SK-N-SH (cell line): ENCODE results near the gene TANK. TPM values are rescaled to one million over a fixed set of nuclear protein-coding genes. Genes with fewer than 3 reads are reported as not detected.

ENCODE experiments used
- CTCF ChIA-PET: fragments of 300-600, 350-600 bp; formaldehyde crosslinking; extraction: SDS; loops from one replicate; lab custom pipeline; 2021; lab: Yijun Ruan, JAX
- POLR2A ChIA-PET: fragments of 350-600 bp; sonication (Branson Sonifier 250); formaldehyde crosslinking; extraction: SDS; loops from one replicate; lab custom pipeline; 2020; ENCODE audit warnings: antibody characterized with exemption, inconsistent platforms; lab: Yijun Ruan, JAX
- DNase-seq: peaks from one replicate; pipeline ENCODE4 v3.0.0; 2012
- H2AFZ ChIP-seq: fragments of 200-600 bp; sonication (generic); 2 replicates; pipeline ENCODE4 v1.8.1; 2016; ENCODE audit warnings: antibody characterized with exemption, mild to moderate bottlenecking, low read depth
- H3F3A ChIP-seq: fragments of 200-600 bp; sonication (generic); replicated peaks from 2 replicates; pipeline ENCODE3; 2016; ENCODE audit warnings: antibody characterized with exemption, mild to moderate bottlenecking; ENCODE audit not compliant: insufficient read depth
- H3K27ac ChIP-seq, 2 experiments: fragments of 200-500 bp in 1 of 2; fragments of 200-600 bp in 1 of 2; sonication (Bioruptor generic) in 1 of 2; sonication (generic), shearing (Covaris generic) in 1 of 2; 2 replicates each; pipeline versions ENCODE4 v1.5.1 to v1.6.1; 2014 to 2016; ENCODE audit warnings: low read depth in 2 of 2, inconsistent platforms in 1 of 2, low read length in 1 of 2, mild to moderate bottlenecking in 1 of 2, mixed read lengths in 1 of 2
- H3K27me3 ChIP-seq: fragments of 200-600 bp; sonication (generic), shearing (Covaris generic); 2 replicates; pipeline ENCODE4 v1.6.1; 2016; ENCODE audit warnings: mixed run types; ENCODE audit not compliant: insufficient read depth
- H3K36me3 ChIP-seq, 2 experiments: fragments of 200-500 bp in 1 of 2; fragments of 200-600 bp in 1 of 2; sonication (Bioruptor generic) in 1 of 2; sonication (generic) in 1 of 2; replicated peaks in 1 of 2; 2 replicates each; pipeline versions ENCODE3 to v1.5.1; 2014 to 2016; ENCODE audit warnings: low read length in 1 of 2, mild to moderate bottlenecking in 1 of 2; ENCODE audit not compliant: insufficient read depth in 2 of 2, control insufficient read depth in 1 of 2
- H3K4me1 ChIP-seq, 2 experiments: fragments of 200-500 bp in 1 of 2; fragments of 200-600 bp in 1 of 2; sonication (Bioruptor generic) in 1 of 2; sonication (generic), shearing (Covaris generic) in 1 of 2; 2 replicates each; pipeline versions ENCODE4 v1.5.1 to v1.6.1; 2014 to 2016; ENCODE audit warnings: low read depth in 1 of 2, low read length in 1 of 2, mixed run types in 1 of 2; ENCODE audit not compliant: insufficient read depth in 2 of 2, control insufficient read depth in 1 of 2
- H3K4me2 ChIP-seq: fragments of 200-600 bp; sonication (generic), shearing (Covaris generic); 2 replicates; pipeline ENCODE4 v1.6.1; 2017; ENCODE audit warnings: mixed run types
- H3K4me3 ChIP-seq, 2 experiments: fragments of 200-500 bp in 1 of 2; fragments of 200-600 bp in 1 of 2; sonication (Bioruptor generic) in 1 of 2; sonication (generic), shearing (Covaris generic) in 1 of 2; 2 replicates each; pipeline versions ENCODE4 v1.5.1 to v1.8.1; 2014 to 2016; ENCODE audit warnings: low read depth in 2 of 2, inconsistent platforms in 1 of 2, low read length in 1 of 2, mild to moderate bottlenecking in 1 of 2, mixed read lengths in 1 of 2, moderate library complexity in 1 of 2
- H3K79me2 ChIP-seq: fragments of 200-600 bp; sonication (generic); 2 replicates; pipeline ENCODE4 v1.8.1; 2017; ENCODE audit warnings: mild to moderate bottlenecking; ENCODE audit not compliant: insufficient read depth
- H3K9ac ChIP-seq: fragments of 200-600 bp; sonication (generic); 2 replicates; pipeline ENCODE4 v1.6.1; 2017; ENCODE audit warnings: mixed run types
- H3K9me2 ChIP-seq: fragments of 200-600 bp; sonication (generic); 2 replicates; pipeline ENCODE4 v1.6.1; 2017; ENCODE audit warnings: mixed run types
- H3K9me3 ChIP-seq: fragments of 200-600 bp; sonication (generic); 2 replicates; pipeline ENCODE4 v1.6.1; 2017; ENCODE audit warnings: mixed run types, mild to moderate bottlenecking, moderate library complexity
- H4K20me1 ChIP-seq: fragments of 200-600 bp; sonication (generic); 2 replicates; pipeline ENCODE4 v1.6.1; 2017; ENCODE audit warnings: mild to moderate bottlenecking, mixed run types; ENCODE audit not compliant: insufficient read depth
- CTCF ChIP-seq: fragments of 200-600 bp; sonication (generic); IDR thresholded peaks from 2 replicates; pipeline ENCODE4 v1.6.1; 2017; ENCODE audit warnings: antibody characterized with exemption, mild to moderate bottlenecking, moderate library complexity
- IRF3 ChIP-seq: fragments of 150-350 bp; IDR thresholded peaks from 2 replicates; pipeline ENCODE4 v1.6.1; 2016; ENCODE audit warnings: mild to moderate bottlenecking, low read depth, low read length
- NFIC ChIP-seq: IDR thresholded peaks from 2 replicates; pipeline ENCODE4 v1.4.0; 2012; ENCODE audit warnings: borderline replicate concordance
- NRF1 ChIP-seq: IDR thresholded peaks from 2 replicates; pipeline ENCODE4 v1.6.1; 2012; ENCODE audit warnings: low read depth, mild to moderate bottlenecking, low read length
- PBX3 ChIP-seq: IDR thresholded peaks from 2 replicates; pipeline ENCODE4; 2012
- POLR2AphosphoS5 ChIP-seq: IDR thresholded peaks from 2 replicates; pipeline ENCODE4 v1.6.1; 2012; ENCODE audit warnings: low read depth, low read length
- RXRA ChIP-seq: IDR thresholded peaks from 2 replicates; pipeline ENCODE4 v1.4.0; 2012; ENCODE audit warnings: low read depth, mild to moderate bottlenecking, borderline replicate concordance
- TAF1 ChIP-seq: IDR thresholded peaks from 2 replicates; pipeline ENCODE4 v1.6.1; 2012; ENCODE audit warnings: low read depth, mild to moderate bottlenecking, low read length, moderate library complexity, borderline replicate concordance
- TCF12 ChIP-seq: IDR thresholded peaks from 2 replicates; pipeline ENCODE4 v1.4.0; 2012
- TEAD4 ChIP-seq: IDR thresholded peaks from 2 replicates; pipeline ENCODE4 v1.4.0; 2012; ENCODE audit warnings: mild to moderate bottlenecking, borderline replicate concordance; ENCODE audit not compliant: insufficient read depth
- WGBS: methylation state at CpG from one replicate; pipeline ENCODE4 v1.1.6; 2017; ENCODE audit warnings: low lambda C conversion rate; 5-methylcytosine and 5-hydroxymethylcytosine counted together
- polyA plus RNA-seq, 3 experiments: library from polyadenylated mRNA; depleted of rRNA; stranded (reverse); fragments of >200 nt; gene quantifications; 2 replicates each; pipeline ENCODE4 v1.2.3, GENCODE V29; 2012

The TANK gene
- polyA plus RNA-seq, 1 of the 3 experiments (the other 2 are of a cell fraction): 25.7 TPM

GRCh38 chr2:161133366-161133765 lies 26.9 kb upstream of the TANK start:
- TF ChIP-seq NRF1: no peak
- H3K4me2 ChIP-seq: no peak overlapping the region
- H3K9me3 ChIP-seq: no peaks in the 10 kb centered on the region
- no peaks in the 10 kb centered on the region for H3K27me3 ChIP-seq
- H2AFZ ChIP-seq: no peak overlapping the region
- WGBS: 97% methylated on average over 6 of the region's 6 CpGs
- H3K79me2 ChIP-seq: no peaks in the 10 kb centered on the region
- H3K36me3 ChIP-seq: no peaks in the 10 kb centered on the region
- CTCF ChIA-PET: no interaction called here
- peaks cover 7 to 22% of the 10 kb centered on the region in 2 experiments; a peak in 3 of 4 replicates for H3K4me1 ChIP-seq
- POLR2A ChIA-PET: no interaction called here
- H3F3A ChIP-seq: no peaks in the 10 kb centered on the region
- no peak overlapping the region for H3K9ac ChIP-seq
- DNase-seq: no peak
- no peak overlapping the region for H3K4me3 ChIP-seq
- H4K20me1 ChIP-seq: no peaks in the 10 kb centered on the region
- no peaks in the 10 kb centered on the region for H3K9me2 ChIP-seq
- no peak overlapping the region for H3K27ac ChIP-seq

GRCh38 chr2:161134547-161135518 lies 25.4 kb upstream of the TANK start:
- ChIA-PET POLR2A (no interaction called here), CTCF (interaction anchor here (1.0 kb wide), 1 partner anchor 18 kb away, joined by 3 read pairs; no protein-coding TSS in a partner anchor)
- H3K4me3 ChIP-seq: 0 out of 4 replicates have a peak overlapping the region, but pooled peaks of 1 of the 2 experiments have one; percentile 32
- H3K4me1 ChIP-seq: peaks cover 7 to 17% of the 10 kb centered on the region in 2 experiments; a peak in 3 of 4 replicates
- WGBS: 44% methylated on average over 9 of the region's 9 CpGs
- H3K9me2 ChIP-seq: no peaks in the 10 kb centered on the region
- peak; percentile 16 for DNase-seq
- no peak for TF ChIP-seq IRF3
- TF ChIP-seq TEAD4: peak; percentile 27; the same call in 1 of the 2 replicates
- TF ChIP-seq PBX3: peak; percentile 66; the same call in 1 of the 2 replicates
- peak; percentile 91 for TF ChIP-seq NFIC
- TF ChIP-seq POLR2AphosphoS5: peak; percentile 14; the same call in 1 of the 2 replicates
- TF ChIP-seq CTCF: no peak
- TF ChIP-seq TCF12: peak; percentile 38; the same call in 1 of the 2 replicates
- 0 out of 2 replicates have a peak, but pooled peaks have one; percentile 7 for TF ChIP-seq RXRA
- TF ChIP-seq TAF1: peak; percentile 37; the same call in 1 of the 2 replicates
- no peaks in the 10 kb centered on the region for H3K79me2 ChIP-seq
- H3K27me3 ChIP-seq: no peaks in the 10 kb centered on the region
- no peaks in the 10 kb centered on the region for H3K36me3 ChIP-seq
- no peaks in the 10 kb centered on the region for H4K20me1 ChIP-seq
- H3K9me3 ChIP-seq: no peaks in the 10 kb centered on the region
- H3K9ac ChIP-seq: no peak overlapping the region
- H2AFZ ChIP-seq: peak overlapping the region; percentile 35; the same call in 1 of the 2 replicates
- H3F3A ChIP-seq: no peaks in the 10 kb centered on the region
- H3K4me2 ChIP-seq: peak overlapping the region; percentile 43; the same call in 1 of the 2 replicates
- H3K27ac ChIP-seq: peak overlapping the region; percentile 24 to 81
